Prostate gland (tissue), 2 donors: ENCODE data around the gene OR13C8.

Source experiments
- CTCF ChIP-seq, 4 experiments: fragments of 200-600 bp in 2 of 4; fragments of 450-650 bp in 2 of 4; sonication (generic) in 2 of 4; IDR thresholded peaks; 1 replicate in 3 of 4; 2 replicates in 1 of 4; pipeline ENCODE4 v1.5.1; 2016 to 2019; ENCODE audit warnings: antibody characterized with exemption in 4 of 4, mild to moderate bottlenecking in 2 of 4, moderate library complexity in 2 of 4
- POLR2A ChIP-seq: fragments of 450-650 bp; IDR thresholded peaks from one replicate; pipeline ENCODE4 v1.6.1; 2016; ENCODE audit warnings: antibody characterized with exemption, mild to moderate bottlenecking
- POLR2AphosphoS5 ChIP-seq: sonication (generic); formaldehyde crosslinking; IDR thresholded peaks from one replicate; pipeline ENCODE4 v1.6.1; 2017; ENCODE audit warnings: antibody characterized with exemption

GRCh38 chr9:104575456-104575855 is 6.5 kb downstream of the OR13C8 start:
- no peak for TF ChIP-seq CTCF (IDR thresholded peaks at IDR 0.05)
- TF ChIP-seq POLR2AphosphoS5 = no peak
- no peak for TF ChIP-seq POLR2A
